GM04504 (cell line): ENCODE results near the gene HDAC4.

Source experiments
- DNase-seq: peaks from one replicate; pipeline ENCODE4 v3.0.0-alpha.2; 2012; ENCODE audit warnings: low read depth

Gene HDAC4

GRCh38 chr2:239296020-239296932 lies 104.5 kb downstream of the HDAC4 start:
- DNase-seq, result no peak

GRCh38 chr2:239295377-239296019 lies 105.3 kb downstream of the HDAC4 start:
- DNase-seq, result no peak

GRCh38 chr2:239294571-239295054 lies 106.2 kb downstream of the HDAC4 start:
- no peak for DNase-seq

GRCh38 chr2:239293775-239294430 lies 106.9 kb downstream of the HDAC4 start:
- DNase-seq, result no peak

GRCh38 chr2:239292959-239293774 lies 107.7 kb downstream of the HDAC4 start:
- no peak for DNase-seq

GRCh38 chr2:239292531-239292930 lies 108.3 kb downstream of the HDAC4 start:
- DNase-seq, result no peak

GRCh38 chr2:239291475-239292350 lies 109.1 kb downstream of the HDAC4 start:
- no peak for DNase-seq

- no peak for DNase-seq
These were observed 110.0 kb downstream of the HDAC4 start for GRCh38 chr2:239290618-239291474.

GRCh38 chr2:239289545-239289944 lies 111.3 kb downstream of the HDAC4 start:
- no peak for DNase-seq

- no peak for DNase-seq
These were observed 111.8 kb downstream of the HDAC4 start for GRCh38 chr2:239288951-239289511.

- DNase-seq, result no peak
These were observed 112.6 kb downstream of the HDAC4 start for GRCh38 chr2:239288237-239288636.

- DNase-seq, result no peak
These were observed 113.4 kb downstream of the HDAC4 start for GRCh38 chr2:239287461-239287860.

GRCh38 chr2:239286901-239287300 lies 113.9 kb downstream of the HDAC4 start:
- DNase-seq, result no peak

- no peak for DNase-seq
These were observed 114.9 kb downstream of the HDAC4 start for GRCh38 chr2:239285932-239286230.

GRCh38 chr2:239285071-239285931 lies 115.5 kb downstream of the HDAC4 start:
- no peak for DNase-seq

GRCh38 chr2:239283961-239284795 lies 116.6 kb downstream of the HDAC4 start:
- DNase-seq, result no peak

GRCh38 chr2:239283288-239283945 lies 117.4 kb downstream of the HDAC4 start:
- DNase-seq, result no peak
